ENCODE data around the gene TBCE.

The TBCE gene

GRCh38 chr1:235367000-235367908 is at the start of gene TBCE:
Gene TBCE (plus strand): TSS chr1:235367427. CDS start chr1:235380050, 12,623 bp downstream.
- DNase-seq: peak; percentile 98

GRCh38 chr1:235319255-235319654 is 48.0 kb upstream of the TBCE start:
- no peak for DNase-seq

GRCh38 chr1:235320521-235321179 is 46.6 kb upstream of the TBCE start:
- no peak for DNase-seq

- no peak for DNase-seq
Measured at GRCh38 chr1:235324296-235324695, 42.9 kb upstream of the TBCE start.

- no peak for DNase-seq
Measured at GRCh38 chr1:235325139-235325538, 42.1 kb upstream of the TBCE start.

GRCh38 chr1:235325854-235326253 is 41.4 kb upstream of the TBCE start:
- no peak for DNase-seq

GRCh38 chr1:235326719-235327558 is 40.3 kb upstream of the TBCE start:
- DNase-seq: peak; percentile 71

GRCh38 chr1:235327559-235328270 is 39.5 kb upstream of the TBCE start, which contains the start of gene ARID4B:
Gene ARID4B (minus strand): TSS chr1:235328179. CDS start chr1:235326919, 1,260 bp downstream.
- DNase-seq: no peak

- peak; percentile 100 for DNase-seq
Measured at GRCh38 chr1:235328271-235329138, 38.7 kb upstream of the TBCE start, which contains the start of gene GGPS1. Gene GGPS1 (plus strand): TSS chr1:235328570. CDS start chr1:235335265, 6,695 bp downstream.

GRCh38 chr1:235329139-235329902 is 37.9 kb upstream of the TBCE start:
- DNase-seq: peak; percentile 61

- DNase-seq: no peak
Measured at GRCh38 chr1:235330918-235331285, 36.3 kb upstream of the TBCE start.

- peak; percentile 74 for DNase-seq
Measured at GRCh38 chr1:235331401-235331800, 35.8 kb upstream of the TBCE start.

GRCh38 chr1:235336903-235337302 is 30.3 kb upstream of the TBCE start:
- peak; percentile 43 for DNase-seq

- no peak for DNase-seq
Measured at GRCh38 chr1:235339746-235340145, 27.5 kb upstream of the TBCE start.

- no peak for DNase-seq
Measured at GRCh38 chr1:235341334-235341733, 25.9 kb upstream of the TBCE start.

- no peak for DNase-seq
Measured at GRCh38 chr1:235342039-235342438, 25.2 kb upstream of the TBCE start.

- no peak for DNase-seq
Measured at GRCh38 chr1:235342471-235342870, 24.8 kb upstream of the TBCE start.

GRCh38 chr1:235343726-235344125 is 23.5 kb upstream of the TBCE start:
- DNase-seq: no peak

- DNase-seq: no peak
Measured at GRCh38 chr1:235351441-235351840, 15.8 kb upstream of the TBCE start.

GRCh38 chr1:235351898-235352297 is 15.3 kb upstream of the TBCE start:
- DNase-seq: no peak
